RKO (cell line): ENCODE measurements around the gene RMDN3.

Experiments used
- DNase-seq: peaks from one replicate; pipeline ENCODE4 v3.0.0-alpha.2; 2016; ENCODE audit warnings: low spot score

RMDN3 gene

GRCh38 chr15:40749151-40749630 is 5.9 kb downstream of the RMDN3 start:
- DNase-seq = no peak

- DNase-seq = no peak
Measured at GRCh38 chr15:40747685-40748631, 7.1 kb downstream of the RMDN3 start.

- no peak for DNase-seq
Measured at GRCh38 chr15:40746916-40747418, 8.1 kb downstream of the RMDN3 start.

- no peak for DNase-seq
Measured at GRCh38 chr15:40744815-40745152, 10.3 kb downstream of the RMDN3 start.

- DNase-seq = peak; percentile 83
Measured at GRCh38 chr15:40743921-40744814, 10.9 kb downstream of the RMDN3 start.

GRCh38 chr15:40743485-40743901 is 11.6 kb downstream of the RMDN3 start:
- DNase-seq = no peak

GRCh38 chr15:40739854-40740253 is 15.2 kb downstream of the RMDN3 start:
- no peak for DNase-seq

- DNase-seq = no peak
Measured at GRCh38 chr15:40739047-40739446, 16.0 kb downstream of the RMDN3 start.

- no peak for DNase-seq
Measured at GRCh38 chr15:40737048-40737447, 18.0 kb downstream of the RMDN3 start.

- DNase-seq = no peak
Measured at GRCh38 chr15:40736575-40736974, 18.5 kb downstream of the RMDN3 start.

GRCh38 chr15:40731034-40731433 is 24.0 kb downstream of the RMDN3 start:
- no peak for DNase-seq

- DNase-seq = no peak
Measured at GRCh38 chr15:40723919-40724318, 31.1 kb downstream of the RMDN3 start.

- peak; percentile 29 for DNase-seq
Measured at GRCh38 chr15:40722934-40723333, 32.1 kb downstream of the RMDN3 start.

GRCh38 chr15:40722354-40722753 is 32.7 kb downstream of the RMDN3 start:
- no peak for DNase-seq

- no peak for DNase-seq
Measured at GRCh38 chr15:40721701-40722100, 33.4 kb downstream of the RMDN3 start.

GRCh38 chr15:40716165-40716564 is 38.9 kb downstream of the RMDN3 start:
- no peak for DNase-seq

- DNase-seq = no peak
Measured at GRCh38 chr15:40714144-40714543, 40.9 kb downstream of the RMDN3 start.

GRCh38 chr15:40706121-40706520 is 48.9 kb downstream of the RMDN3 start:
- DNase-seq = no peak

- DNase-seq = peak; percentile 31
Measured at GRCh38 chr15:40702077-40702476, 53.0 kb downstream of the RMDN3 start.

- DNase-seq = no peak
Measured at GRCh38 chr15:40697916-40698315, 57.1 kb downstream of the RMDN3 start.

- DNase-seq = peak; percentile 12
Measured at GRCh38 chr15:40696228-40696627, 58.8 kb downstream of the RMDN3 start.

GRCh38 chr15:40695469-40695890 is 59.6 kb downstream of the RMDN3 start:
- no peak for DNase-seq
